Stimulated activated CD4-positive, alpha-beta T cell treated with anti-CD3 and anti-CD28 coated beads, TNF-alpha, amount 100 ng/mL, for 48 hours (primary cell): ENCODE data around the gene GLI2.

Experiments used
- DNase-seq, 3 donors: peaks; one replicate each; pipeline ENCODE4 v3.0.0-alpha.2; 2020; ENCODE audit warnings: low read depth in 3 of 3

GLI2 gene

GRCh38 chr2:120712180-120712681, 23.4 kb upstream of the GLI2 start:
- no peak for DNase-seq

DNA sequence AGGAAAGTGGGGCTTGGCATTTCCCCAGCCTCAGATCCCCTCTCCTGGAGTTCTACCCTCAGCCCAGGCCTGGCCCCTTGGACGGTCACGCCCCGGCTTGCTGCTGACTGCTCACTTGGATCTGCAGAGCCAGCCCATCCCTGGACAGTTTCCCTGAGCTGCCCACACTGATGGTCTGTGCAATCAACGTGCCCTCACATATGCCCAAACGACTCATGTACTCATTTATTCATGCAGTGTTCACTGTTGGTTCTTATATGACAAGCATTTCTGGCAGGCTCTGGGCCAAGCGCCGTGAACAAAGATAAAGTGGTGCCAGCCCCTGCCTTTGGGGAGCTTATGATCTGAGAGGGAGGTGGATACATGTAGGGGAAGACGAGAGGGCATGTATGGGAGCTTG, 20.3 kb upstream of the GLI2 start:
- DNase-seq = no peak

- DNase-seq = no peak
Observed at GRCh38 chr2:120715941-120716340, 19.7 kb upstream of the GLI2 start.

DNA sequence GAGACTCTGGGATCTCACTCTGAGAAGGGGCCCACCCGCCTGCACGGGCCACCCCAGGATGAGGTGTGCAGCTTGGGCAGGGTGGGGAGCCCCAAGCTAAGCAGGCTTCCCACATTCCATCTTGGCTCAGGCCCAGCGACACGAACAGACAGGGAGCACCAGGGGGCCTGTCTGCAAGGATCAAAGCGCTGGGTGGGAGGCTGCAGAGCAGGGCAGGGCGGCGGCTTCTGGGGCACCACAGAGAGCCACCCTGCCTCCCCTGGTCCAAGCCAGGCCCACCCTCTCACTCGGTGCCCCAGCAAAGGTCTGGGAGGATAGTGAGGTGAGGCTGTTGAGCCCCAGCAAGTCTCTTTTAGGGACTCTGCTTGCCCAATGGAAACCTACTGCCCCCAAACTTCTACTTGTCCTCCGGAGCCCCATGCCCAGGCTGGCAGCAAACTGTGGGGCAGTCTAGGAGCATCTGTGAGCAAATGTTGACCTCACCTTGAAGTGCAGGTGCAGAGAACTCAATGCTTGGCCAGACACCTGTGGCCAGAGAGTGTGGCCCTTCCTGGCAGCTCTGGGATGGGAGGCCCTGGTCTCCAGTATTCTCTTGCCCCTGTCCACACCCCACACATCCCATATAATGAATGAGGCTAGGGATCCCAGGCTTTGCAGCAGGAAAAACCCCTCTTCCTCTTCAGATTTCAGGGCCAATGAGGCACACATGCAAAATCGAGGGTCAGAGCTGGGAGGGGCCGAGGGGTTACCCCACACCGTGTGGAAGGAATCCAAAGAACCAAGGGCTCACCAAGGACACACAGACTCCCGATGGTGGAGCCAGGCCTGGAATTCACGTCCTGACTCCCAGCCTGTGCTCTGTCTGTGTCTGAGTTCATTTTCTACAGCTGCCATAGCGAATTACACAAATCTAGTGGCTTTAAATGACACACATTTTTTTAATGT, 18.8 kb upstream of the GLI2 start:
- DNase-seq = no peak

DNA sequence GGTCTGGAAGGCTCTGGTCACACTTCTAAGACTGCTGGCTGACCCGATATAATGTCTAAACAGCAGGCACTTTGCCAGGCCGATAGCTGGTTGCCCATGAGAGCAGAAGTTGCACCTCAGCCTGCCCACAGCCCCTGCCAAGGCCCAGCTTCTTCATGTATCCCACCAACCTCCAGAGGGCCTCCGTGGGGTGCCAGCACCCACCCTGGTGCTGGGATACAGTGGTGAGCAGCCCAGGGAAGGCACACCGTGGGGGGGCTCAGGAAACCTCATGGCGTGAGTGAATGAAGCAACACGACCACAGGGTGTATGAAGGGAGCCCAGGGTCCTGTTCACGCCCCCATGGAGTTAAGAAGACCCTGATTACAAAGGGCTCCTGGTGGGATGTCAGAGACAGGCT, 16.2 kb upstream of the GLI2 start:
- DNase-seq = no peak

DNA sequence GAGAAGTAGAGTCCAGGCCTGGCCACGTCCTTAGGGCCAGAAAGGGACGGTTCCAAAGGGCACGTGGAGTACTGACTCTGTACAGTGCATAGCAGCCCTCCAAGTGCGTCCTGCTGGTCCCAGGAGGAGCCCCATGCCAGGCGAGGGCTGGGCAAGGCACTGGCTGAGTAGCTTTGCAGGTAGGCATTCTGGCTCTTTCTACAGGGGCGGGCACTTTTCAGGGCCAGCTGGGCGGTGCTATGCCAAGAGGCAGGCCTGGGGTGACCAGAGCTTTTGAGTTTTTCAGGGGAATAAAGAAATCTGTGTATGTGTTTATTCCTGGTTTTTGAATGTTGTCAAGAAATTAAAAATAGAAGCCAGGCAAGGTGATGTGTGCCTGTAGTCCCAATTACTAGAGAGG, 15.4 kb upstream of the GLI2 start:
- no peak for DNase-seq

DNA sequence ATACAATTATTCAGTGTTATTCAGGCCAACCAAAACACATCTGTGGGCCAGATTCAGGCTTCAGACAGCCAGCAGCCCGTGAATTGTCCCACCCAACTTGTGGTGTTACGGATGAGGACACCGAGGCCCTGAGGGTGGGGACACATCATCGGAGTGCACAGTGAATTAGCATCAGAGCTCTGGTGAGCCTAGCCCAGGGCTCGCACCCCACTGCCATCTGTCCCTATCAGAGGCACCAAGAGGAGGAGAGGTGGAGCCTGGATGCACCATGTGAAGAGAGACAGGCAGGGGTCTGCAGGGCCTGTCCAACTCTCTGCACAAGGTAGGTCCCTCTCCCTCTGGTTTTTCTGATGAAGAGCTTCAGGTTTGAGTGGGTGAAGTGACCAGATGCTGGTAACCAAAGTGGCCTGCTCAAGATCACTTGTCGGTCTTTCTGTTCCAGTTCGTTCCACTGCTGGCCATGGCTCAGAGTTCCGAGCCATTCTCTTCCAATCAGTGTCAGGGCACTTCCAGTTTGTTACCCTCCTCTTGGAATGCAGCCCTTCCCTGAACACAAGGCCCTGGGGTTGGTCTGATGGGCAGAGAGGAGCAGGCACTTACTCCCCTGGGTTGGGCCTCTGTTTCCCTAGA, 14.8 kb upstream of the GLI2 start:
- DNase-seq = no peak

GRCh38 chr2:120722246-120722567, 13.5 kb upstream of the GLI2 start:
- no peak for DNase-seq

- no peak for DNase-seq
Observed at GRCh38 chr2:120722568-120723421, 12.9 kb upstream of the GLI2 start.

DNA sequence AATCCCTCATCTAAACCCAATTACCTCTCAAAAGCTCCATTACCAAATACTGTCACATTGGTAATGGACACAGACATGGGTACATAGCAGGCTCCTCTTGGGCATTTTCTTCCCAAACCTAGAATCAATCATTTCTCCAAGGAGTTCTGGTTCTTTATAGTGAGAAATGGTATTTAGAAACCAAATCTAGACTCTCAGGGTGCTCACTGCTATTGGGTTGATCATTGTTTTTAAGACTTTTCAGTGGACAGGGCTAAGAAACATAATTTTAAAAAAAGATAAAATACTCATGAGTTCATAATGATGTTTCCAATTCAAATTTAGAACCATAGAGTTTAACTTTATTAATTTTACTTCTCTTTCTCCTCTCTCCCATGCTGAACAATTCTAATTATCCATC, 9.4 kb upstream of the GLI2 start:
- DNase-seq = no peak

- DNase-seq = no peak
Observed at GRCh38 chr2:120729406-120730399, 6.0 kb upstream of the GLI2 start.

DNA sequence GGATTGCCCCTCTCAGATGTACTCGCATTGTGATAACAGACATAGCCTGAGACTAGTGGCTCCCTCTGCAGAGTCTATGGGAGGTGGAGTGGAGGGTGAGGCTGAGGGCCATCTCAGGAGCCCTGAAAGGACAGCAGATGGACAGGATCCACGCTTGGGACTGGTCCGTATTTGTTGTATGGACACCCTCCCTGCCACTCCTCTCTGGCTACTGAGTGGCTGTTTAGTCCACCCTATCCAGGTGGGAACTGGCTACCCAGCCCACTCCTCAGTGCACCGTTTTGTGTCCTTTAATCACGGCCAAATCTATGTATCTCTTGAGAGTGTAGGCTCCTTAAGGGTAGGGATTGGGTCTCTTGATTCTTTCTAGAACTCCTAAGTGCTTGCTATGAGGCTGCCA, 4.5 kb upstream of the GLI2 start:
- DNase-seq = no peak

DNA sequence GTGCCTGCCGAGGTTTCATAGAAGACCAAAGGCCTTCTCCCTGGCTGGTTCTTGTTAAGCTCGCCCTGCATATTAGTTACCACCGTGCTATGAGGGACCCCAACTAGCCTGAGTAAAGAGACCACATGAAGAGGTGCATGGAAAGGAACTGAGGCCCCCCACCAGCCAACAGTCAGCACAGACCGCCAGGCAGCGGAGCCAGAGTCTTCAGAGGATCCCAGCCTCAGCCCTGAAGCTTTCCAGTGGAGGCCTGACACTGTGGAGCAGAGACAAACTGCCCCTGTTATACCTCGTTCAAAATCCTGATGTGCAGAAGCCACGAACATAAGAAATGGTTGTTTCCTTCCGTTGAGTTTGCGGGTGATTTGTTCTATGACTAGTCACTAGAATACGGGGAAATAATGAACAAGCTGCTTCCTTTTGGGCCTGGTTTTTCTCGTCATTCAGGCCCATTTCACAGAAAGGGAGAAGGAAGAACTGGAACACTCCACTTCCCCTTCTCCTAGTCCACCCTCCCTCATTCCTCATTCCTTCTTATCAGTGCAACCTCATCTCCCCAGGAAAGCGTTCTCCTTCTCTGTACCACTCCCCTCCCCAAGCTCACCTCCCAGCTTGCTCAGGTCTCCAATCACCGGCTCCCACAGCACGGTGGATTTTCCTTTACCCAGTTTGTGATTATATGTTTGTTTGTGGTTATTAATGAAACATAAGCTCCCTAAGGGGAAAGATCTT, 3.0 kb upstream of the GLI2 start:
- DNase-seq = no peak

GRCh38 chr2:120733238-120733932, 2.3 kb upstream of the GLI2 start:
- no peak for DNase-seq

DNA sequence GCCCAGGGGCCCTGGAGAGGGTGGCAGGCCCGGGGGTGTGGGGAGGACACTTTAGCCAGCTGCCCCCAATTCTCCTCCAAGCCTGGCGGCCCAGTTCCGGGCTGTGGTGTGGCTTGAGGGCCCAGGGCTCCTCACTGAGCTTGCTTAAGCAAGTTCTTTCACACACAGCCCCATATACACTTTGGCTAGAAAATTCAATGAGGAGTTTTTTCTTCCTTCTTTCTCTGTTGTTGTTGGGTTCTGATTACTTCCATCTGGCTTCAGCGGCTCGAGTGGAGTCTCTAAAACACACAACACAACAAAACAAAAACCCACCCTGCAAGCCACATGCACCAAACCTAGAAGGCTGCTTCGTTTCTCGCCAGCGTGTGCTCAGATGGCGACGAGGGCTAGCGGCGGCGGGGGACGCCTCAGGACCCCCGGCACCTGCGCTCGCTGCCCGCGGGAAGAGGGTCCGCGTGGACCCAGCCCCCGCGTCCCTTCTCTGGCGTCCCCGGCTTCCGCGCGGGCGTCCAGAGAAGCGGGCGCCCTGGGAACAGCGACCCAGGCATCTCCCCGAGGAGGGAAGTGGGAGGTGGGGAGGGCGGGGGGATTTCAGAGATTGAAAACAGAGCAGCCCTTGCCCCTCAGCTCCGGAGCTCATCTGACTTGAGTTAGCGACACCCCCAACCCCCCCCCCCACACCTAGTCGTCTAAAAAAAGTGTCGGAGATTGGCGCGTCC, 577 bp upstream of the GLI2 start:
- no peak for DNase-seq

GRCh38 chr2:120736202-120736623, 545 bp downstream of the GLI2 start:
- DNase-seq = no peak

- DNase-seq = no peak
Observed at GRCh38 chr2:120736624-120737339, 1.1 kb downstream of the GLI2 start.

GRCh38 chr2:120737340-120738101, 1.9 kb downstream of the GLI2 start:
- DNase-seq = no peak
